ENCODE data around the gene PHLDA3. TPM values are rescaled to one million over a fixed set of nuclear protein-coding genes. Genes with fewer than 3 reads are reported as not detected.
A peak's percentile ranks its signal among the peaks of the same experiment; 100 is the strongest.

Gene PHLDA3
- total RNA-seq, 4 donors from 2014 or later: 17.2 to 33.3 (median 21.6) TPM

- no peak overlapping the region for H3K27ac ChIP-seq
- WGBS, 2 donors: 66 to 81% methylated on average over 4 of the region's 4 CpGs
- TF ChIP-seq, protein P1, sequence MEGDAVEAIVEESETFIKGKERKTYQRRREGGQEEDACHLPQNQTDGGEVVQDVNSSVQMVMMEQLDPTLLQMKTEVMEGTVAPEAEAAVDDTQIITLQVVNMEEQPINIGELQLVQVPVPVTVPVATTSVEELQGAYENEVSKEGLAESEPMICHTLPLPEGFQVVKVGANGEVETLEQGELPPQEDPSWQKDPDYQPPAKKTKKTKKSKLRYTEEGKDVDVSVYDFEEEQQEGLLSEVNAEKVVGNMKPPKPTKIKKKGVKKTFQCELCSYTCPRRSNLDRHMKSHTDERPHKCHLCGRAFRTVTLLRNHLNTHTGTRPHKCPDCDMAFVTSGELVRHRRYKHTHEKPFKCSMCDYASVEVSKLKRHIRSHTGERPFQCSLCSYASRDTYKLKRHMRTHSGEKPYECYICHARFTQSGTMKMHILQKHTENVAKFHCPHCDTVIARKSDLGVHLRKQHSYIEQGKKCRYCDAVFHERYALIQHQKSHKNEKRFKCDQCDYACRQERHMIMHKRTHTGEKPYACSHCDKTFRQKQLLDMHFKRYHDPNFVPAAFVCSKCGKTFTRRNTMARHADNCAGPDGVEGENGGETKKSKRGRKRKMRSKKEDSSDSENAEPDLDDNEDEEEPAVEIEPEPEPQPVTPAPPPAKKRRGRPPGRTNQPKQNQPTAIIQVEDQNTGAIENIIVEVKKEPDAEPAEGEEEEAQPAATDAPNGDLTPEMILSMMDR (IDR thresholded peaks at IDR 0.05): no peak
- TF ChIP-seq POLR2A (IDR thresholded peaks at IDR 0.05): no peak
- no peak overlapping the region for H3K4me3 ChIP-seq (replicated peaks in 1 of 3)
- no peaks in the 10 kb centered on the region for H3K36me3 ChIP-seq
- peaks cover 8 to 53% of the 10 kb centered on the region in 2 donors for H3K4me1 ChIP-seq
- no peaks in the 10 kb centered on the region for H3K9me3 ChIP-seq
- no peaks in the 10 kb centered on the region for H3K27me3 ChIP-seq
- no peak for DNase-seq
- intact Hi-C loops (cut with DNase I): loop anchor here (5.0 kb wide), 1 partner anchor 59 kb away; no protein-coding TSS in a partner anchor
Measured at GRCh38 chr1:201452866-201453265, 16.1 kb downstream of the PHLDA3 start.

DNA sequence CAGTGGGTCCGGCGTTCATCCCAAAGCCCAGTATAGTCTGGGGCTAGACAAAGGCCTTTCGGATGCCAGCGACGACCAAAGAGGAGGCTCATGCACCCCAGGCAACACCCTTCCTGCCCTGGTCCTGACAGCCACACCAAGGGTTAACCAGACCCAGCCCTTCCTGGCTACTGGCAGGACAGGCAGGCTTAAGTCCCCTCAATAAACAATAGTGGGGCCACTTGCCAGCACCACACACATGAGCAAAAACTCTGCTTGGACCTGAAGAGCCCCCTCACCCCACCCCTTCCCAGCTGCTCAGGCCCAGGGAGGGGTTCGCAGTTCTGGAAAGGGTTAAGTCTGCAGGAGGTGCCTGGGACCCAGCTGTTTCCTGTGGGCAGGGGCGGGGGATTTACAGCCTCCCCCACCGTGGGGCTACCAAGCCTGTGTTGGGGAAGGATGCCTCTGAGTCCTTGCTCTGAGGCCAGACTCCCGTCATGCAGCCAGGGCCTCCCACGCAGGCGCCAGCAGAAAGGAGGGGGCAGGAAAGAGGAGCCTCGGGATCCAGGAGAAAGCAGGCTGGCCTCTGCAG is 18.2 kb downstream of the PHLDA3 start:
- Histone ChIP-seq H3K4me3 (replicated peaks in 1 of 3) (no peak overlapping the region), H3K9me3 (no peaks in the 10 kb centered on the region), H3K4me1 (peaks cover 5 to 37% of the 10 kb centered on the region in 2 donors), H3K36me3 (no peaks in the 10 kb centered on the region), H3K27me3 (no peaks in the 10 kb centered on the region), H3K27ac (peak overlapping the region in 1 of 3 donors; percentile 48)
- DNase-seq: peak; percentile 45 to 64
- no peak for TF ChIP-seq POLR2A (IDR thresholded peaks at IDR 0.05)
- TF ChIP-seq, protein P1 (IDR thresholded peaks at IDR 0.05): no peak
- WGBS, 2 donors: 36 to 48% methylated on average over 6 to 7 of the region's 12 CpGs
- intact Hi-C loops (cut with DNase I): loop anchor here (5.0 kb wide), 1 partner anchor 61 kb away; no protein-coding TSS in a partner anchor

- intact Hi-C loops (cut with DNase I): loop anchor here (5.0 kb wide), 1 partner anchor 33 kb away; no protein-coding TSS in a partner anchor
- H3K27ac ChIP-seq: peak overlapping the region in 1 of 3 donors; percentile 29
- TF ChIP-seq POLR2A (IDR thresholded peaks at IDR 0.05): no peak
- TF ChIP-seq, protein P1 (IDR thresholded peaks at IDR 0.05): no peak
- H3K4me3 ChIP-seq (replicated peaks in 1 of 3): no peak overlapping the region
- no peaks in the 10 kb centered on the region for H3K27me3 ChIP-seq
- WGBS, 2 donors: 85 to 89% methylated on average over 3 of the region's 5 CpGs
- no peaks in the 10 kb centered on the region for H3K36me3 ChIP-seq
- no peak for DNase-seq
- H3K4me1 ChIP-seq: peaks cover 5 to 23% of the 10 kb centered on the region in 2 donors
- no peaks in the 10 kb centered on the region for H3K9me3 ChIP-seq
Measured at GRCh38 chr1:201448990-201449389, 20.0 kb downstream of the PHLDA3 start.

GRCh38 chr1:201447903-201448871 is 20.8 kb downstream of the PHLDA3 start:
- Histone ChIP-seq H3K4me3 (replicated peaks in 1 of 3) (no peak overlapping the region), H3K9me3 (no peaks in the 10 kb centered on the region), H3K27me3 (no peaks in the 10 kb centered on the region), H3K36me3 (no peaks in the 10 kb centered on the region), H3K4me1 (peaks cover 5 to 23% of the 10 kb centered on the region in 2 donors), H3K27ac (peak overlapping the region in 1 of 3 donors; percentile 8)
- TF ChIP-seq POLR2A (IDR thresholded peaks at IDR 0.05): no peak
- TF ChIP-seq, protein P1 (IDR thresholded peaks at IDR 0.05): peak; percentile 65 to 90 (median 79)
- WGBS, 2 donors: 37 to 38% methylated on average over 18 of the region's 20 CpGs
- DNase-seq: peak; percentile 76 to 79
- intact Hi-C loops (cut with DNase I): loop anchor here (5.0 kb wide), 1 partner anchor 34 kb away; no protein-coding TSS in a partner anchor
